Measurements from ENCODE around the gene B4GALT6.

B4GALT6 gene

GRCh38 chr18:31590570-31590969 lies 93.8 kb downstream of the B4GALT6 start:
- no peak for DNase-seq

- no peak for DNase-seq
Observed at GRCh38 chr18:31587529-31587928, 96.9 kb downstream of the B4GALT6 start.

GRCh38 chr18:31586616-31587015 lies 97.8 kb downstream of the B4GALT6 start:
- DNase-seq = no peak

GRCh38 chr18:31585991-31586390 lies 98.4 kb downstream of the B4GALT6 start:
- DNase-seq = no peak

- no peak for DNase-seq
Observed at GRCh38 chr18:31583185-31583854, 101.1 kb downstream of the B4GALT6 start.

GRCh38 chr18:31581498-31582197 lies 102.7 kb downstream of the B4GALT6 start:
- DNase-seq = no peak

- no peak for DNase-seq
Observed at GRCh38 chr18:31579375-31579774, 105.0 kb downstream of the B4GALT6 start.

- no peak for DNase-seq
Observed at GRCh38 chr18:31578126-31578525, 106.3 kb downstream of the B4GALT6 start.

- no peak for DNase-seq
Observed at GRCh38 chr18:31577195-31577594, 107.2 kb downstream of the B4GALT6 start.

- no peak for DNase-seq
Observed at GRCh38 chr18:31576670-31577069, 107.7 kb downstream of the B4GALT6 start.

- DNase-seq = no peak
Observed at GRCh38 chr18:31575515-31576257, 108.7 kb downstream of the B4GALT6 start.

- DNase-seq = no peak
Observed at GRCh38 chr18:31574359-31574758, 110.0 kb downstream of the B4GALT6 start.
